A549 (cell line): ENCODE results near the gene TOGARAM2.

Source experiments
- BHLHE40 ChIP-seq: IDR thresholded peaks from 2 replicates; pipeline ENCODE4 v1.6.1; 2012; ENCODE audit warnings: low read depth, low read length, inconsistent platforms
- EP300 ChIP-seq, 2 experiments: fragments of >200 bp; sonication (Bioruptor Twin); formaldehyde crosslinking; IDR thresholded peaks; 2 replicates in 1 of 2; 3 replicates in 1 of 2; pipeline ENCODE4 v1.6.1; 2016 to 2017
- JUNB ChIP-seq: fragments of >200 bp; sonication (Bioruptor Twin); formaldehyde crosslinking; IDR thresholded peaks from 2 replicates; pipeline ENCODE4 v1.6.1; 2016
- PHF8 ChIP-seq: fragments of 200-600 bp; sonication (generic); IDR thresholded peaks from 2 replicates; pipeline ENCODE4 v1.6.1; 2016; ENCODE audit warnings: low read depth, mild to moderate bottlenecking, antibody characterized with exemption, moderate library complexity, borderline replicate concordance
- POLR2A ChIP-seq: IDR thresholded peaks from 2 replicates; pipeline ENCODE4 v1.6.1; 2012; ENCODE audit warnings: mild to moderate bottlenecking, low read length
- POLR2AphosphoS2 ChIP-seq: conservative IDR thresholded peaks from 2 replicates; pipeline ENCODE4 v1.6.1; 2012; ENCODE audit warnings: low read length, improper control_type of control experiment, inconsistent platforms
- RAD21 ChIP-seq, 2 experiments: fragments of >200 bp in 1 of 2; sonication (Bioruptor Twin) in 1 of 2; formaldehyde crosslinking in 1 of 2; IDR thresholded peaks in 1 of 2; conservative IDR thresholded peaks in 1 of 2; 2 replicates in 1 of 2; 3 replicates in 1 of 2; pipeline ENCODE4 v1.6.1; 2012 to 2018; ENCODE audit warnings: inconsistent platforms in 1 of 2
- SMC3 ChIP-seq: fragments of >200 bp; sonication (Bioruptor Twin); formaldehyde crosslinking; IDR thresholded peaks from 3 replicates; pipeline ENCODE4 v1.6.1; 2018; ENCODE audit warnings: inconsistent platforms
- TF ChIP-seq, protein P1 (sequence below): fragments of >200 bp; sonication (Bioruptor Twin); formaldehyde crosslinking; IDR thresholded peaks from 3 replicates; pipeline ENCODE4 v1.5.1; 2016
- TF ChIP-seq, protein P2 (sequence below): IDR thresholded peaks from 2 replicates; pipeline ENCODE4 v1.6.1; 2012
- TF ChIP-seq, protein P3 (sequence below): fragments of 450-650 bp; IDR thresholded peaks from 2 replicates; pipeline ENCODE4 v1.6.1; 2014; ENCODE audit warnings: antibody characterized with exemption
- TF ChIP-seq, protein P4 (sequence below): fragments of 200-600 bp; sonication (generic); IDR thresholded peaks from 2 replicates; pipeline ENCODE4 v1.6.1; 2016; ENCODE audit warnings: antibody characterized with exemption, mild to moderate bottlenecking, moderate library complexity
- TF ChIP-seq, protein P5 (sequence below): IDR thresholded peaks from 2 replicates; pipeline ENCODE4 v1.6.1; 2012; ENCODE audit warnings: low read depth, borderline replicate concordance

DNA sequence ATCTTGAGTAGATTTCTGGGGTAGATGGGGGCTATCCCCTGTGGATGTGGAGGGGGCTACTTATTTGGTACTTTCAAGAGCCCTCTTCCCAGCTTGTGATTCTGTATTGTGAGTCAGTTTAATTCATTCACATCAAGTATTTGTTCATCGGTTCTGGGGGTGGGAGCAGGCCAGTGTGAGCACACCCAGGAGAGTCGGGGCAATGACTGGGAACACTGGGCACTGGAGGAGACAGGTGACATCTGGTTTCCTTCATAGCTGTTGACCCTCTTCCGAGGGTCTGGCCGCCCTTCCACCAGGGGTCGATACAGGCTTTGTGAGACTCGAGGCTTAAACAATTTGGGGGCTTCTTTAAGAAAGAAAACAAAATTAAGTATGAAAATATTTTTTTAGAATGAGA, 2.5 kb upstream of the TOGARAM2 start:
- TF ChIP-seq, protein P1, sequence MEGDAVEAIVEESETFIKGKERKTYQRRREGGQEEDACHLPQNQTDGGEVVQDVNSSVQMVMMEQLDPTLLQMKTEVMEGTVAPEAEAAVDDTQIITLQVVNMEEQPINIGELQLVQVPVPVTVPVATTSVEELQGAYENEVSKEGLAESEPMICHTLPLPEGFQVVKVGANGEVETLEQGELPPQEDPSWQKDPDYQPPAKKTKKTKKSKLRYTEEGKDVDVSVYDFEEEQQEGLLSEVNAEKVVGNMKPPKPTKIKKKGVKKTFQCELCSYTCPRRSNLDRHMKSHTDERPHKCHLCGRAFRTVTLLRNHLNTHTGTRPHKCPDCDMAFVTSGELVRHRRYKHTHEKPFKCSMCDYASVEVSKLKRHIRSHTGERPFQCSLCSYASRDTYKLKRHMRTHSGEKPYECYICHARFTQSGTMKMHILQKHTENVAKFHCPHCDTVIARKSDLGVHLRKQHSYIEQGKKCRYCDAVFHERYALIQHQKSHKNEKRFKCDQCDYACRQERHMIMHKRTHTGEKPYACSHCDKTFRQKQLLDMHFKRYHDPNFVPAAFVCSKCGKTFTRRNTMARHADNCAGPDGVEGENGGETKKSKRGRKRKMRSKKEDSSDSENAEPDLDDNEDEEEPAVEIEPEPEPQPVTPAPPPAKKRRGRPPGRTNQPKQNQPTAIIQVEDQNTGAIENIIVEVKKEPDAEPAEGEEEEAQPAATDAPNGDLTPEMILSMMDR: no peak
- no peak for TF ChIP-seq POLR2AphosphoS2
- TF ChIP-seq RAD21 (conservative IDR thresholded peaks at IDR 0.05 in 1 of 2, IDR thresholded peaks at IDR 0.05 in 1 of 2): no peak
- no peak for TF ChIP-seq POLR2A
- TF ChIP-seq, protein P2, sequence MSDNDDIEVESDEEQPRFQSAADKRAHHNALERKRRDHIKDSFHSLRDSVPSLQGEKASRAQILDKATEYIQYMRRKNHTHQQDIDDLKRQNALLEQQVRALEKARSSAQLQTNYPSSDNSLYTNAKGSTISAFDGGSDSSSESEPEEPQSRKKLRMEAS: no peak
- no peak for TF ChIP-seq JUNB
- TF ChIP-seq BHLHE40: no peak
- TF ChIP-seq, protein P3, sequence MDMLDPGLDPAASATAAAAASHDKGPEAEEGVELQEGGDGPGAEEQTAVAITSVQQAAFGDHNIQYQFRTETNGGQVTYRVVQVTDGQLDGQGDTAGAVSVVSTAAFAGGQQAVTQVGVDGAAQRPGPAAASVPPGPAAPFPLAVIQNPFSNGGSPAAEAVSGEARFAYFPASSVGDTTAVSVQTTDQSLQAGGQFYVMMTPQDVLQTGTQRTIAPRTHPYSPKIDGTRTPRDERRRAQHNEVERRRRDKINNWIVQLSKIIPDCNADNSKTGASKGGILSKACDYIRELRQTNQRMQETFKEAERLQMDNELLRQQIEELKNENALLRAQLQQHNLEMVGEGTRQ: no peak
- no peak for TF ChIP-seq EP300 (IDR thresholded peaks at IDR 0.05)
- TF ChIP-seq PHF8: no peak
- no peak for TF ChIP-seq SMC3
- TF ChIP-seq, protein P4, sequence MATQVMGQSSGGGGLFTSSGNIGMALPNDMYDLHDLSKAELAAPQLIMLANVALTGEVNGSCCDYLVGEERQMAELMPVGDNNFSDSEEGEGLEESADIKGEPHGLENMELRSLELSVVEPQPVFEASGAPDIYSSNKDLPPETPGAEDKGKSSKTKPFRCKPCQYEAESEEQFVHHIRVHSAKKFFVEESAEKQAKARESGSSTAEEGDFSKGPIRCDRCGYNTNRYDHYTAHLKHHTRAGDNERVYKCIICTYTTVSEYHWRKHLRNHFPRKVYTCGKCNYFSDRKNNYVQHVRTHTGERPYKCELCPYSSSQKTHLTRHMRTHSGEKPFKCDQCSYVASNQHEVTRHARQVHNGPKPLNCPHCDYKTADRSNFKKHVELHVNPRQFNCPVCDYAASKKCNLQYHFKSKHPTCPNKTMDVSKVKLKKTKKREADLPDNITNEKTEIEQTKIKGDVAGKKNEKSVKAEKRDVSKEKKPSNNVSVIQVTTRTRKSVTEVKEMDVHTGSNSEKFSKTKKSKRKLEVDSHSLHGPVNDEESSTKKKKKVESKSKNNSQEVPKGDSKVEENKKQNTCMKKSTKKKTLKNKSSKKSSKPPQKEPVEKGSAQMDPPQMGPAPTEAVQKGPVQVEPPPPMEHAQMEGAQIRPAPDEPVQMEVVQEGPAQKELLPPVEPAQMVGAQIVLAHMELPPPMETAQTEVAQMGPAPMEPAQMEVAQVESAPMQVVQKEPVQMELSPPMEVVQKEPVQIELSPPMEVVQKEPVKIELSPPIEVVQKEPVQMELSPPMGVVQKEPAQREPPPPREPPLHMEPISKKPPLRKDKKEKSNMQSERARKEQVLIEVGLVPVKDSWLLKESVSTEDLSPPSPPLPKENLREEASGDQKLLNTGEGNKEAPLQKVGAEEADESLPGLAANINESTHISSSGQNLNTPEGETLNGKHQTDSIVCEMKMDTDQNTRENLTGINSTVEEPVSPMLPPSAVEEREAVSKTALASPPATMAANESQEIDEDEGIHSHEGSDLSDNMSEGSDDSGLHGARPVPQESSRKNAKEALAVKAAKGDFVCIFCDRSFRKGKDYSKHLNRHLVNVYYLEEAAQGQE: no peak
- TF ChIP-seq, protein P5, sequence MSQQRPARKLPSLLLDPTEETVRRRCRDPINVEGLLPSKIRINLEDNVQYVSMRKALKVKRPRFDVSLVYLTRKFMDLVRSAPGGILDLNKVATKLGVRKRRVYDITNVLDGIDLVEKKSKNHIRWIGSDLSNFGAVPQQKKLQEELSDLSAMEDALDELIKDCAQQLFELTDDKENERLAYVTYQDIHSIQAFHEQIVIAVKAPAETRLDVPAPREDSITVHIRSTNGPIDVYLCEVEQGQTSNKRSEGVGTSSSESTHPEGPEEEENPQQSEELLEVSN: no peak
